Panc1 (cell line): ENCODE data around the gene ANO6. TPM values are rescaled to one million over a fixed set of nuclear protein-coding genes. Genes with fewer than 3 reads are reported as not detected.

Experiments
- ATAC-seq: fragments of 200-7000 bp; cut with Tn5 transposase; 2 replicates; pipeline ENCODE4 v1.9.1; 2020; ENCODE audit warnings: mild to moderate bottlenecking, moderate library complexity
- BruUV-seq: library from RNA; stranded (reverse); fragments of 400-500 nt; replicated peaks from 2 replicates; lab custom pipeline; 2021; lab: Mats Ljungman, UMichigan
- CTCF ChIA-PET: fragments of 300-600 bp; sonication (Branson Sonifier 250); formaldehyde crosslinking; loops from one replicate; lab custom pipeline; 2022; ENCODE audit warnings: antibody characterized with exemption; lab: Charles Lee
- POLR2A ChIA-PET: fragments of 300-600 bp; sonication (Branson Sonifier 250); formaldehyde crosslinking; loops from one replicate; lab custom pipeline; 2022; ENCODE audit warnings: antibody characterized with exemption; lab: Charles Lee
- DNase-seq: peaks from one replicate; pipeline ENCODE4 v3.0.0-alpha.2; 2010; ENCODE audit warnings: low read depth, low spot score
- H3K27ac ChIP-seq: 2 replicates; pipeline ENCODE4 v1.5.1; 2011; ENCODE audit warnings: mild to moderate bottlenecking, low read length, inconsistent platforms
- H3K27me3 ChIP-seq: fragments of 200-500 bp; sonication (Bioruptor generic); 2 replicates; pipeline ENCODE4 v1.6.0; 2014; ENCODE audit warnings: low read length, inconsistent platforms; ENCODE audit not compliant: control insufficient read depth, insufficient read depth
- H3K36me3 ChIP-seq: fragments of 200-500 bp; sonication (Bioruptor generic); 2 replicates; pipeline ENCODE4 v1.5.1; 2014; ENCODE audit warnings: inconsistent platforms, mild to moderate bottlenecking, low read length, moderate library complexity; ENCODE audit not compliant: control insufficient read depth, insufficient read depth
- H3K4me1 ChIP-seq: 2 replicates; pipeline ENCODE4 v1.5.1; 2011; ENCODE audit warnings: inconsistent platforms, mild to moderate bottlenecking, low read length, moderate library complexity; ENCODE audit not compliant: control insufficient read depth, insufficient read depth
- H3K4me3 ChIP-seq, 2 experiments: 2 replicates each; pipeline ENCODE4 v1.5.1; 2011 to 2012; ENCODE audit warnings: low read depth in 2 of 2, low read length in 2 of 2, mild to moderate bottlenecking in 2 of 2, inconsistent platforms in 1 of 2, moderate library complexity in 1 of 2
- H3K9me3 ChIP-seq: fragments of 200-500 bp; sonication (Bioruptor generic); 2 replicates; pipeline ENCODE4 v1.5.1; 2014; ENCODE audit warnings: low read depth, mild to moderate bottlenecking, inconsistent platforms, low read length, moderate library complexity; ENCODE audit not compliant: control insufficient read depth, insufficient read depth
- POLR2AphosphoS5 ChIP-seq: IDR thresholded peaks from 2 replicates; pipeline ENCODE4 v1.6.1; 2012; ENCODE audit warnings: mild to moderate bottlenecking, low read depth, low read length, moderate library complexity
- SIN3A ChIP-seq: IDR thresholded peaks from 2 replicates; pipeline ENCODE4 v1.6.1; 2012; ENCODE audit warnings: low read depth, mild to moderate bottlenecking, low read length, moderate library complexity, borderline replicate concordance; ENCODE audit not compliant: insufficient read depth
- TCF7L2 ChIP-seq: IDR thresholded peaks from 2 replicates; pipeline ENCODE4 v1.6.1; 2011; ENCODE audit warnings: mild to moderate bottlenecking, low read depth, low read length, inconsistent platforms
- in situ Hi-C: cut with HindIII; loops from 2 replicates; pipeline ENCODE4 v1.10.0; 2016; ENCODE audit warnings: low sequenced_read_pairs, low pct_unique_long_range_greater_than_20kb
- intact Hi-C: fragments of 100-400 bp; cut with micrococcal nuclease; formaldehyde crosslinking; loops from one replicate; pipeline ENCODE4 v1.10.0; 2022; ENCODE audit not compliant: unreplicated experiment
- total RNA-seq: library from RNA; stranded (reverse); gene quantifications from one replicate; pipeline ENCODE4 v1.2.1, GENCODE V29; 2021; ENCODE audit not compliant: unreplicated experiment
- TF ChIP-seq, protein P1 (sequence below), 2 experiments: IDR thresholded peaks; 2 replicates each; pipeline ENCODE4 v1.6.1; 2011 to 2012; ENCODE audit warnings: low read depth in 2 of 2, control low read depth in 1 of 2, low read length in 1 of 2, mild to moderate bottlenecking in 1 of 2, moderate library complexity in 1 of 2; ENCODE audit not compliant: insufficient read depth in 1 of 2
- TF ChIP-seq, protein P2 (sequence below): fragments of 450-650 bp; IDR thresholded peaks from 2 replicates; pipeline ENCODE4 v1.5.1; 2017; ENCODE audit warnings: mild to moderate bottlenecking

The ANO6 gene
- total RNA-seq, 1 experiment from 2014 or later, result 120 TPM

DNA sequence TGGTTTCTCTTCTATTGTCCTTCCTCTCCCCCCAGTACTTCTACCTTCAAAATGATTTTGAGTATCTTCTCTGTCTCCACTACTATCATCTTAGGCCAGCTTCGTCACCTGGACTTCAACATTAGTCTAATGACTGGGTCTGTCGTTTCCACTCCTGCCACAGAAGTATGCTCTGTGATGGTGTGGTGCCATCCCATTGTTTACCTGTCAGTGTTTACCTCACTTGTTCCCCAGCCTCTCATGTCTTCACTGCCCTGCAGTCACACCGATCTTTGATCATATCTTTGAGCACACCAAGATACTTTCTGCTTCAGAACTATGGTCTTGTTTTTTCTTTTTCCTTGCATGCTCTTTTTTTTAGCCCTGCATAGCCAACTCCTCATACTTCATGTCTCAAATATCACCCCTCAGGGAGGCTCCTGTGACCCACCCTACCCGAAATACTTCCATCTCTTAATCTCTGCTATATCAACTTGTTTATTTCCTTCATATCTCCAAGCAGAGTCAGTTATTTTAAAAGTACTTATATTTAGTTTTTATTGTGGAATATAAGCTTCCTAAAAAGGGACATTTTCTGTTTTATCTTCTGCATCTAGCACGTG is 60.4 kb downstream of the ANO6 start:
- Histone ChIP-seq H3K9me3 (no peaks in the 10 kb centered on the region), H3K27me3 (no peaks in the 10 kb centered on the region), H3K4me3 (no peak overlapping the region), H3K27ac (no peak overlapping the region; the same call in 1 of the 2 replicates), H3K4me1 (peaks cover 36% of the 10 kb centered on the region), H3K36me3 (no peaks in the 10 kb centered on the region)
- no peak for TF ChIP-seq SIN3A
- TF ChIP-seq POLR2AphosphoS5, result no peak
- no peak for TF ChIP-seq TCF7L2
- POLR2A ChIA-PET, result no interaction called here
- BruUV-seq, result no TSS peak
- in situ Hi-C loops (no loop called here), intact Hi-C loops (no loop called here)
- ATAC-seq, result no peak
- no peak for DNase-seq
- CTCF ChIA-PET, result no interaction called here

DNA sequence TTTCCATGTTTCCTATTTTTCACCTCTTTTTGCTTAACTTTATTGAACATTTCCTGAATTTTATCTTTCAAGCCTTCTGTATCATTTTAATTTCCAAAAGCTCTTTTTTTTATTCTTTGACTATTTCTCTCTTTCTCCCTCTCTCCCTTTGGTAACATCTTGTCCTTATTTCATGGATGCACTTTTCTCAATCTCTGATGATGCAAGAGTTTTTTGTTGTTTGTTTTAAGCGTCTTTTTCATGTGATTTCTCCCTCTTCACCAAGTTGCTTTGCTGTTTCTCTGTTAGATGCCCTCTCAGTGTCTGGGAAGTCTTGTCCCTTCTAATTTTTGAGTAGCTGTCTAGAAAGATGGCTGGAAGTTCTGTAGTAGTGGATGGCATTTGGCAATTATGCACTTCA is 62.6 kb downstream of the ANO6 start:
- Histone ChIP-seq H3K4me1 (peaks cover 52% of the 10 kb centered on the region), H3K27ac (peak overlapping the region; percentile 72), H3K4me3 (no peak overlapping the region), H3K9me3 (no peaks in the 10 kb centered on the region), H3K36me3 (no peaks in the 10 kb centered on the region; the same call in 1 of the 2 replicates), H3K27me3 (no peaks in the 10 kb centered on the region)
- CTCF ChIA-PET, result no interaction called here
- DNase-seq (no peak), ATAC-seq (no peak)
- TF ChIP-seq, protein P1, sequence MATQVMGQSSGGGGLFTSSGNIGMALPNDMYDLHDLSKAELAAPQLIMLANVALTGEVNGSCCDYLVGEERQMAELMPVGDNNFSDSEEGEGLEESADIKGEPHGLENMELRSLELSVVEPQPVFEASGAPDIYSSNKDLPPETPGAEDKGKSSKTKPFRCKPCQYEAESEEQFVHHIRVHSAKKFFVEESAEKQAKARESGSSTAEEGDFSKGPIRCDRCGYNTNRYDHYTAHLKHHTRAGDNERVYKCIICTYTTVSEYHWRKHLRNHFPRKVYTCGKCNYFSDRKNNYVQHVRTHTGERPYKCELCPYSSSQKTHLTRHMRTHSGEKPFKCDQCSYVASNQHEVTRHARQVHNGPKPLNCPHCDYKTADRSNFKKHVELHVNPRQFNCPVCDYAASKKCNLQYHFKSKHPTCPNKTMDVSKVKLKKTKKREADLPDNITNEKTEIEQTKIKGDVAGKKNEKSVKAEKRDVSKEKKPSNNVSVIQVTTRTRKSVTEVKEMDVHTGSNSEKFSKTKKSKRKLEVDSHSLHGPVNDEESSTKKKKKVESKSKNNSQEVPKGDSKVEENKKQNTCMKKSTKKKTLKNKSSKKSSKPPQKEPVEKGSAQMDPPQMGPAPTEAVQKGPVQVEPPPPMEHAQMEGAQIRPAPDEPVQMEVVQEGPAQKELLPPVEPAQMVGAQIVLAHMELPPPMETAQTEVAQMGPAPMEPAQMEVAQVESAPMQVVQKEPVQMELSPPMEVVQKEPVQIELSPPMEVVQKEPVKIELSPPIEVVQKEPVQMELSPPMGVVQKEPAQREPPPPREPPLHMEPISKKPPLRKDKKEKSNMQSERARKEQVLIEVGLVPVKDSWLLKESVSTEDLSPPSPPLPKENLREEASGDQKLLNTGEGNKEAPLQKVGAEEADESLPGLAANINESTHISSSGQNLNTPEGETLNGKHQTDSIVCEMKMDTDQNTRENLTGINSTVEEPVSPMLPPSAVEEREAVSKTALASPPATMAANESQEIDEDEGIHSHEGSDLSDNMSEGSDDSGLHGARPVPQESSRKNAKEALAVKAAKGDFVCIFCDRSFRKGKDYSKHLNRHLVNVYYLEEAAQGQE (IDR thresholded peaks at IDR 0.05; ENCODE audit: insufficient read depth in 1 of 2, low read depth in 2 of 2, low read length in 1 of 2), result no peak
- TF ChIP-seq POLR2AphosphoS5, result no peak
- TF ChIP-seq SIN3A, result no peak
- no peak for TF ChIP-seq TCF7L2
- TF ChIP-seq, protein P2, sequence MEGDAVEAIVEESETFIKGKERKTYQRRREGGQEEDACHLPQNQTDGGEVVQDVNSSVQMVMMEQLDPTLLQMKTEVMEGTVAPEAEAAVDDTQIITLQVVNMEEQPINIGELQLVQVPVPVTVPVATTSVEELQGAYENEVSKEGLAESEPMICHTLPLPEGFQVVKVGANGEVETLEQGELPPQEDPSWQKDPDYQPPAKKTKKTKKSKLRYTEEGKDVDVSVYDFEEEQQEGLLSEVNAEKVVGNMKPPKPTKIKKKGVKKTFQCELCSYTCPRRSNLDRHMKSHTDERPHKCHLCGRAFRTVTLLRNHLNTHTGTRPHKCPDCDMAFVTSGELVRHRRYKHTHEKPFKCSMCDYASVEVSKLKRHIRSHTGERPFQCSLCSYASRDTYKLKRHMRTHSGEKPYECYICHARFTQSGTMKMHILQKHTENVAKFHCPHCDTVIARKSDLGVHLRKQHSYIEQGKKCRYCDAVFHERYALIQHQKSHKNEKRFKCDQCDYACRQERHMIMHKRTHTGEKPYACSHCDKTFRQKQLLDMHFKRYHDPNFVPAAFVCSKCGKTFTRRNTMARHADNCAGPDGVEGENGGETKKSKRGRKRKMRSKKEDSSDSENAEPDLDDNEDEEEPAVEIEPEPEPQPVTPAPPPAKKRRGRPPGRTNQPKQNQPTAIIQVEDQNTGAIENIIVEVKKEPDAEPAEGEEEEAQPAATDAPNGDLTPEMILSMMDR, result no peak
- intact Hi-C loops, result no loop called here
- in situ Hi-C loops, result no loop called here
- POLR2A ChIA-PET, result interaction anchor here (0.5 to 0.6 kb wide), 2 partner anchors 67 to 162 kb away, joined by 3 to 4 read pairs; no protein-coding TSS in a partner anchor
- BruUV-seq, result no TSS peak
